ENCODE results near the gene GTSE1.
A peak's percentile ranks its signal among the peaks of the same experiment; 100 is the strongest.

Gene GTSE1

DNA sequence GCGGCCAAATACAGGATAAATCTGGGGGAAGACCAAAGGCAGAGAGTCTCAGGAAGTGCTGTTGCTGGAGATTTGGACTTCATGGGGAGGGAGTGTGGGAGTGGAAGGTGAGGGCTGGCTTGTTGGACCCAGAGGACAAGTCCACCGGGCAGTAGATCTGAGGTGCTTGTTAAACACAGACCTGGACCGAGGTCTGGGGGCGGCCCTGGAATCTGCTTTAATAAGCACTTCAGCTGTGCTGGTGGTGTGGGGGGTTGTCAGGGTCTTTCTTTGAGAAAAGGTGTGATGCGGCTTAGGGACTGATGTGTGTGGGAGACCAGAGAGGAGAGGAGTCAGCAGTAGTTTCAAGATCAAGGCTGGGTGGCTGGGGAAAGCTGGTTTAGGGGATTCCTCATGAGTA is 43.3 kb downstream of the GTSE1 start:
- no peak for DNase-seq
- intact Hi-C loops (cut with DNase I) = loop anchor here (10.0 kb wide), 1 partner anchor 345 kb away; no protein-coding TSS in a partner anchor

GRCh38 chr22:46340676-46341075 is 44.0 kb downstream of the GTSE1 start:
- DNase-seq = no peak
- intact Hi-C loops (cut with DNase I) = no loop called here

- intact Hi-C loops (cut with DNase I) = no loop called here
- no peak for DNase-seq
These were observed 50.2 kb downstream of the GTSE1 start for GRCh38 chr22:46346680-46347405.

- DNase-seq = no peak
- intact Hi-C loops (cut with DNase I) = no loop called here
These were observed 51.0 kb downstream of the GTSE1 start for GRCh38 chr22:46347646-46348045.

GRCh38 chr22:46348099-46348695 is 51.5 kb downstream of the GTSE1 start:
- DNase-seq = no peak

DNA sequence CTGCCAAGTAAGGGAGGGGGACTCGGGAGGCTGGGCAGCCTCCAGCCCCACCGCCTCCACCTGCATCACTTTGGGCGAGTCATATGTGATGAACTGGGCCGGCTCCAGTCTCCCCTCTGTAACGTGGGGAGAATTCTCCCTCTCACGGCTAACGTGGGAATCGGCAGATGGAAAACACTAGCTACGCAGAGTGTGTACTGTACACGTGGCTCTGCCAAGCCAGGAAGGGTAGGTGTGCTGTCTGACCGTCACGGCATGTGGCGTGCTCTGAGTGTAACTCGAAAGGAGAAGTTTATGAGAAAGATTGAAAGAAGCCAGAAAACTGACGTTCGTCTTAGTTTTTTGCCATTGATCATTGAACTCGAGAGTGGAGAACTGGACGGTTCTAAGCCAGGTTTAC is 52.6 kb downstream of the GTSE1 start:
- intact Hi-C loops (cut with DNase I) = no loop called here
- no peak for DNase-seq

More at GRCh38 chr22:46348099-46348695, 51.5 kb downstream of the GTSE1 start:
- intact Hi-C loops (cut with DNase I) = no loop called here

- intact Hi-C loops (cut with DNase I) = no loop called here
- no peak for DNase-seq
These were observed 53.0 kb downstream of the GTSE1 start for GRCh38 chr22:46349681-46350080.

DNA sequence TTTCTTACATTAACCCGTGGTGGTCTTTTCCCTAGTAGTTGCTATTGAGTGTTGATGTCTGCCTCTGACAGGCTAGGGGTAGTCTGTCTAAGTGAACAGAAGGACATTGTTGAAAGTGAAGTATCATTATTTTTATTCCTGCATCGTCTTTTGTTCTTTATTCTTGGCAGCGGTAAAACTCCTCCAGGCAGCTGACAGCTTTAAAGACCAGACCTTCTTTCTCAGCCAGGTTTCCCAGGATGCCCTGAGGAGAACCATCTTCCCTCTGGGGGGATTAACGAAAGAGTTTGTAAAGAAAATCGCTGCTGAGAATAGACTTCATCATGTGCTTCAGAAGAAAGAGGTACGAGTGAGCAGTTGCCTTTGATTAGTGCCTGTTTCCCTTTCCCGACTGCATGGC is 53.5 kb downstream of the GTSE1 start:
- no peak for DNase-seq
- intact Hi-C loops (cut with DNase I) = no loop called here

DNA sequence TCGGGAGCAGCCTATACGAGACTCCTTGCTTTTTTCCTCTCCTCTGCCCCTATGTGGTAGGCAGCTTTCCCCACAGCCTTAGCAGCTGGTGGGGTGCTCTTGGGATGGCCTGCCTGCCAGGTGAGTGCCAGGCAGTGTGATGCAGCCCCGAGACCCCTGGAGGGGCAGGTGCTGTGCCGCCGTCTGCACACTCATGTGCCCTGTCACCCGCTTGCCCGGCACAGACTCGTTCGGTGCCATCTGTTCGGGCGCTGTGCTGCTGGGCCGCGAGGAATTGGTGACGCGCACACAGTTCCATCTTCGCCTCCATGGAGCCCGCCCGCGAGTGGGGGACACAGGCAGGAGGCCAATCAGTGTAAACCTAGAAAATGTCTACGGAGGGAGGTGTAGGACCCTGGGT is 54.0 kb downstream of the GTSE1 start:
- intact Hi-C loops (cut with DNase I) = no loop called here
- no peak for DNase-seq

- intact Hi-C loops (cut with DNase I) = no loop called here
These were observed 54.6 kb downstream of the GTSE1 start for GRCh38 chr22:46351131-46351735.

GRCh38 chr22:46351767-46352166 is 55.1 kb downstream of the GTSE1 start:
- no peak for DNase-seq
- intact Hi-C loops (cut with DNase I) = no loop called here

More at GRCh38 chr22:46351131-46351735, 54.6 kb downstream of the GTSE1 start:
- no peak for DNase-seq

- intact Hi-C loops (cut with DNase I) = no loop called here
- DNase-seq = no peak
These were observed 55.6 kb downstream of the GTSE1 start for GRCh38 chr22:46352276-46352675.

DNA sequence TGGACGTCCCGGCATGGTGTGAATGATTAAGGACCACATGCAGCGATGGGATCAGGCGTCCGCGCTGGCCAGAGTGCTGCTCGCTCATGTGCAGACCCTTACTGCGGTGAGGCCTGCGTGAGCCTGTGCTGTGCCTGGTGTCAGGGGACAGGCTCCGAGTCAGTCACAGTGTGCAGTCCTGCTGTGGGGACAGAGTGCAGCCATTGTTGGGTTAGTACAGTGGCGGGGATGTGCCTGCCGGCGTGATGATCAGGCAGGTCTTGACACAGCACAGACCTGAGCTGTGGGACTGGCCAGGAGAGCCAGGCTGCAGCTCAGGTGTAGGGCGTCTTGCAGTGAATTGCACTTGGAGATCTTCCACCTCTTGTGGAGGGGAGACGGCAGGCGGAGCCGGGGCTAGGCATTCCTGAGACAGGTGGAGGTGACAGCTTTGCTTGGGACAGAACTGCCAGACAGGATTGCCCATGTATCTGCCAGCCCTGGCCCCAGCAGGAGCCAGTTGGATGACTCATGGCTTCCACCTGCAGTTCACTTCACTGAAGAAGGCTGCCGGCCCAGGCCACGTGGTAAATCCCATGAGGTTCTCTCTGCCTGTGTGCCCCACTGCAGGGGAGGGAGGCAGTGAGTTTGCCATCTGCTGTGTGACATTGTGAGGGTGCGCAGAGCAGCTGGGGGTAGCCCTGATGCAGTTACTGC is 56.2 kb downstream of the GTSE1 start:
- intact Hi-C loops (cut with DNase I) = no loop called here
- peak; percentile 46 to 95 (median 82) for DNase-seq

DNA sequence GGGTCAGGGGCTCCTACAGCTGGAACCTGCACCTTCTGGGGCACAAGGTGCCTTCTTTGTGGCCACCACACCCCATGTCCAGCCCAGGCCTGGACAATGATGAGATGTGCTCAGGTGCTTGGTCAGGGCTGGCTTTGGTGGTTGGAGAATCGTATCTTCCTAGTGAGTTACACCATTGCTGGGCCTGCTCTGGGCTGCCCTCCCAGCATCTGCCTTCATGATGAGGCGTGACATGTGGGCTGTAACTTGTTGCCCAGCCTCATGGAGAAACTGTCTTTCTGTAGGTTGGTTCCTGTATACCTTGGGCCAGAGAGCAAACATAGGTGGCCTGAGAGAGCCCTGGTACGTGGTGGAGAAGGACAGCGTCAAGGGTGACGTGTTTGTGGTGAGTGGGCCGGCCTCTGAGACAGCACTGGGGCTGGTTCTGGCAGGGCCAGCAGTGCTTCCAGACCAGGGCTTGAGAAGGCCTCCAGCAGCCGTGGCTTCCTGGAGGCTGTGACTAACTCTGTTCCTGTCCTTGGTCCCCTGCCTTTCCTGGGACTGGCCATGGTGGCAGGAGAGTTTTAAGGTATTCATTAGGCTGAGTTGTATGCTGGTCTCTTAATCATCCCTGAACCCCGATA is 56.9 kb downstream of the GTSE1 start:
- no peak for DNase-seq
- intact Hi-C loops (cut with DNase I) = loop anchor here (2.0 kb wide), 1 partner anchor 189 kb away; no protein-coding TSS in a partner anchor

GRCh38 chr22:46354176-46354992 is 57.7 kb downstream of the GTSE1 start:
- intact Hi-C loops (cut with DNase I) = loop anchor here (2.0 kb wide), 1 partner anchor 188 kb away; no protein-coding TSS in a partner anchor
- DNase-seq = peak in 1 of 42 donors; percentile 26

GRCh38 chr22:46354993-46355305 is 58.3 kb downstream of the GTSE1 start:
- intact Hi-C loops (cut with DNase I) = loop anchor here (2.0 kb wide), 1 partner anchor 188 kb away; no protein-coding TSS in a partner anchor
- DNase-seq = no peak

- peak in 41 of 42 donors; percentile 35 to 89 (median 74) for DNase-seq
- intact Hi-C loops (cut with DNase I) = loop anchor here (2.0 kb wide), 1 partner anchor 187 kb away; no protein-coding TSS in a partner anchor
These were observed 58.8 kb downstream of the GTSE1 start for GRCh38 chr22:46355369-46355995.

DNA sequence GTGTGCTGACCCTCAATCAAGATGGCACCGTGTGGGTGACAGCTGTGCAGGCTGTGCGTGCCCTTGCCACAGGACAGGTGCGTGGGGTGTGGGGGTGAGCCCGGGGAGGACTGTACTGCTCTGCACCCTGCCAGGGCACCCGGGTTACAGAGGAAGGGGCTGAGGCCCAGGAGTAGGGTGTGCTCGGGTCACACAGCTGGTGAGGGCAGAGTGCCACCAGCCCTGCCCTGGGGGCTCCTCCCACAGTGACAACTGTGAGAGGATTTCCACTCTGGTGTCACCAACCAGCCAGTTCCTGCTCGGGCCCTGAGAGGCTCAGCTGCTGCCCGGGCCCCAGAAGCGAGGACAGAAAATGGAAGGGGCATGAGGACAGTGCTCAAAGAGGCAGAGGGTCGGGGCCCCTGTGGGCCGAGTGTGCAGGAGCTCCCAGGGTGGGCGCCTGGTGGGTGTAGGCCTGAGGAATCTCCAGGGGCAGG is 59.4 kb downstream of the GTSE1 start:
- DNase-seq = peak in 1 of 42 donors; percentile 20
- intact Hi-C loops (cut with DNase I) = loop anchor here (2.0 kb wide), 1 partner anchor 187 kb away; no protein-coding TSS in a partner anchor

All from head of caudate nucleus (tissue), 42 donors.